Stimulated activated CD8-positive, alpha-beta memory T cell treated with anti-CD3 and anti-CD28 coated beads, Interleukin-15, amount 100 ng/mL, for 4 hours (primary cell): Measurements from ENCODE around the gene GAREM1.

Experiments used
- DNase-seq, 2 donors: peaks; one replicate each; pipeline ENCODE4 v3.0.0-alpha.2; 2020; ENCODE audit warnings: low read depth in 2 of 2

Gene GAREM1

GRCh38 chr18:32459361-32460101 lies 11.2 kb downstream of the GAREM1 start:
- DNase-seq, result no peak

- no peak for DNase-seq
Measured at GRCh38 chr18:32455361-32455760, 15.3 kb downstream of the GAREM1 start.

- no peak for DNase-seq
Measured at GRCh38 chr18:32454593-32454992, 16.1 kb downstream of the GAREM1 start.

GRCh38 chr18:32450874-32451273 lies 19.8 kb downstream of the GAREM1 start:
- no peak for DNase-seq

- no peak for DNase-seq
Measured at GRCh38 chr18:32450026-32450691, 20.5 kb downstream of the GAREM1 start.

- no peak for DNase-seq
Measured at GRCh38 chr18:32446780-32447179, 23.9 kb downstream of the GAREM1 start.

GRCh38 chr18:32445846-32446245 lies 24.8 kb downstream of the GAREM1 start:
- no peak for DNase-seq

GRCh38 chr18:32443706-32444215 lies 26.9 kb downstream of the GAREM1 start:
- no peak for DNase-seq

GRCh38 chr18:32443033-32443705 lies 27.5 kb downstream of the GAREM1 start:
- DNase-seq, result no peak

GRCh38 chr18:32442575-32442974 lies 28.1 kb downstream of the GAREM1 start:
- DNase-seq, result no peak

- no peak for DNase-seq
Measured at GRCh38 chr18:32441533-32441932, 29.1 kb downstream of the GAREM1 start.

GRCh38 chr18:32440518-32440917 lies 30.2 kb downstream of the GAREM1 start:
- DNase-seq, result no peak

- no peak for DNase-seq
Measured at GRCh38 chr18:32439802-32440201, 30.9 kb downstream of the GAREM1 start.

- no peak for DNase-seq
Measured at GRCh38 chr18:32439241-32439640, 31.4 kb downstream of the GAREM1 start.

- no peak for DNase-seq
Measured at GRCh38 chr18:32438173-32438572, 32.5 kb downstream of the GAREM1 start.

GRCh38 chr18:32437100-32437834 lies 33.4 kb downstream of the GAREM1 start:
- no peak for DNase-seq

GRCh38 chr18:32435631-32436500 lies 34.8 kb downstream of the GAREM1 start:
- no peak for DNase-seq

- no peak for DNase-seq
Measured at GRCh38 chr18:32431753-32432152, 38.9 kb downstream of the GAREM1 start.

- no peak for DNase-seq
Measured at GRCh38 chr18:32429402-32429801, 41.3 kb downstream of the GAREM1 start.

GRCh38 chr18:32427084-32427900 lies 43.4 kb downstream of the GAREM1 start:
- DNase-seq, result no peak
